HL-60 (cell line): ENCODE results near the gene BLID.

Experiments
- DNase-seq, 2 experiments: peaks; one replicate each; pipeline ENCODE4 v3.0.0-alpha.2; 2010 to 2020; ENCODE audit warnings: low read depth in 1 of 2, low spot score in 1 of 2
- H3K27ac ChIP-seq: fragments of 250-450 bp; sonication (Bioruptor Pico); replicated peaks from 2 replicates; pipeline ENCODE4 v1.5.1; 2020; ENCODE audit warnings: mild to moderate bottlenecking, moderate library complexity
- H3K27me3 ChIP-seq: fragments of 250-450 bp; sonication (Bioruptor Pico); 2 replicates; pipeline ENCODE4 v1.5.1; 2021; ENCODE audit warnings: mild to moderate bottlenecking, moderate library complexity; ENCODE audit not compliant: insufficient read depth, poor library complexity, severe bottlenecking
- H3K4me3 ChIP-seq: replicated peaks from 2 replicates; pipeline ENCODE4 v1.5.1; 2011; ENCODE audit warnings: mild to moderate bottlenecking, control low read depth, low read length; ENCODE audit not compliant: insufficient read depth
- GABPA ChIP-seq: IDR thresholded peaks from 2 replicates; pipeline ENCODE4 v1.6.1; 2012; ENCODE audit warnings: low read depth
- POLR2AphosphoS5 ChIP-seq: IDR thresholded peaks from 2 replicates; pipeline ENCODE4 v1.6.1; 2012; ENCODE audit warnings: low read depth
- SPI1 ChIP-seq: IDR thresholded peaks from 2 replicates; pipeline ENCODE4 v1.6.1; 2012; ENCODE audit warnings: low read depth, mild to moderate bottlenecking, borderline replicate concordance
- TF ChIP-seq, protein P1 (sequence below): IDR thresholded peaks from one replicate; pipeline ENCODE4 v1.5.1; 2011; ENCODE audit warnings: low read length, control low read depth, inconsistent platforms; ENCODE audit not compliant: insufficient read depth
- TF ChIP-seq, protein P2 (sequence below): IDR thresholded peaks from 2 replicates; pipeline ENCODE4 v1.6.1; 2012; ENCODE audit warnings: low read depth; ENCODE audit not compliant: insufficient replicate concordance

The BLID gene

DNA sequence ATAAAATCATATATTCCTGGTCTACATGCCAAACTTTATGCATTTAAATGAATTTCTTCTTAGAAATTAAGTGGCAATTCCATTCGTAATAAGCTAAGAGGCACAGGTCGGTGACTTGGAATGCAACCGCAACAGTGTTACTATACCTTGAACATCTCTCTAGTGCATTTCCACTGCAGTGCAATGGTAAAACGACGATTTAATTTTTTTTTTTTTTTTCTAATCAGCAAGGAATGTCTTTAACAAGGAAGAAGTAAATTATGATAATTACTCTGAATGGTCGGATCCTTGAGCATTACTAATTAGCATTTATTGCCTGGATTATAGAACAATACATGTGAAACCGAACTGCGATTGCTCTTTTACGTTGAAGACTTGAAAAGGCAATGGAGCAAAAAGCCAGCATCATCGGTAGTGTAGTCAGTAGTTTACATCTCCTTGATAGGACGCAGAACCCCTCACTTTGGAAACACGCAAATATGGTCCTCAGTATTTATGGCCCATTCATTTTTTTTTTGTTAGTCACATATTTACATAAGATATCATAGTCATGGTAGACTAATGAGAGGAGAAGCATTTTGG lies 20.2 kb downstream of the BLID start:
- peaks cover 20% of the 10 kb centered on the region for H3K27me3 ChIP-seq
- no peak for DNase-seq
- no peak overlapping the region for H3K4me3 ChIP-seq
- TF ChIP-seq POLR2AphosphoS5 = no peak
- TF ChIP-seq GABPA = no peak
- TF ChIP-seq, protein P1, sequence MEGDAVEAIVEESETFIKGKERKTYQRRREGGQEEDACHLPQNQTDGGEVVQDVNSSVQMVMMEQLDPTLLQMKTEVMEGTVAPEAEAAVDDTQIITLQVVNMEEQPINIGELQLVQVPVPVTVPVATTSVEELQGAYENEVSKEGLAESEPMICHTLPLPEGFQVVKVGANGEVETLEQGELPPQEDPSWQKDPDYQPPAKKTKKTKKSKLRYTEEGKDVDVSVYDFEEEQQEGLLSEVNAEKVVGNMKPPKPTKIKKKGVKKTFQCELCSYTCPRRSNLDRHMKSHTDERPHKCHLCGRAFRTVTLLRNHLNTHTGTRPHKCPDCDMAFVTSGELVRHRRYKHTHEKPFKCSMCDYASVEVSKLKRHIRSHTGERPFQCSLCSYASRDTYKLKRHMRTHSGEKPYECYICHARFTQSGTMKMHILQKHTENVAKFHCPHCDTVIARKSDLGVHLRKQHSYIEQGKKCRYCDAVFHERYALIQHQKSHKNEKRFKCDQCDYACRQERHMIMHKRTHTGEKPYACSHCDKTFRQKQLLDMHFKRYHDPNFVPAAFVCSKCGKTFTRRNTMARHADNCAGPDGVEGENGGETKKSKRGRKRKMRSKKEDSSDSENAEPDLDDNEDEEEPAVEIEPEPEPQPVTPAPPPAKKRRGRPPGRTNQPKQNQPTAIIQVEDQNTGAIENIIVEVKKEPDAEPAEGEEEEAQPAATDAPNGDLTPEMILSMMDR = no peak
- no peak for TF ChIP-seq SPI1
- TF ChIP-seq, protein P2, sequence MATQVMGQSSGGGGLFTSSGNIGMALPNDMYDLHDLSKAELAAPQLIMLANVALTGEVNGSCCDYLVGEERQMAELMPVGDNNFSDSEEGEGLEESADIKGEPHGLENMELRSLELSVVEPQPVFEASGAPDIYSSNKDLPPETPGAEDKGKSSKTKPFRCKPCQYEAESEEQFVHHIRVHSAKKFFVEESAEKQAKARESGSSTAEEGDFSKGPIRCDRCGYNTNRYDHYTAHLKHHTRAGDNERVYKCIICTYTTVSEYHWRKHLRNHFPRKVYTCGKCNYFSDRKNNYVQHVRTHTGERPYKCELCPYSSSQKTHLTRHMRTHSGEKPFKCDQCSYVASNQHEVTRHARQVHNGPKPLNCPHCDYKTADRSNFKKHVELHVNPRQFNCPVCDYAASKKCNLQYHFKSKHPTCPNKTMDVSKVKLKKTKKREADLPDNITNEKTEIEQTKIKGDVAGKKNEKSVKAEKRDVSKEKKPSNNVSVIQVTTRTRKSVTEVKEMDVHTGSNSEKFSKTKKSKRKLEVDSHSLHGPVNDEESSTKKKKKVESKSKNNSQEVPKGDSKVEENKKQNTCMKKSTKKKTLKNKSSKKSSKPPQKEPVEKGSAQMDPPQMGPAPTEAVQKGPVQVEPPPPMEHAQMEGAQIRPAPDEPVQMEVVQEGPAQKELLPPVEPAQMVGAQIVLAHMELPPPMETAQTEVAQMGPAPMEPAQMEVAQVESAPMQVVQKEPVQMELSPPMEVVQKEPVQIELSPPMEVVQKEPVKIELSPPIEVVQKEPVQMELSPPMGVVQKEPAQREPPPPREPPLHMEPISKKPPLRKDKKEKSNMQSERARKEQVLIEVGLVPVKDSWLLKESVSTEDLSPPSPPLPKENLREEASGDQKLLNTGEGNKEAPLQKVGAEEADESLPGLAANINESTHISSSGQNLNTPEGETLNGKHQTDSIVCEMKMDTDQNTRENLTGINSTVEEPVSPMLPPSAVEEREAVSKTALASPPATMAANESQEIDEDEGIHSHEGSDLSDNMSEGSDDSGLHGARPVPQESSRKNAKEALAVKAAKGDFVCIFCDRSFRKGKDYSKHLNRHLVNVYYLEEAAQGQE = no peak
- H3K27ac ChIP-seq = no peak overlapping the region

GRCh38 chr11:122094836-122095235 lies 21.2 kb downstream of the BLID start:
- DNase-seq = no peak
- TF ChIP-seq SPI1 (no peak), GABPA (no peak)
- TF ChIP-seq, protein P1 = no peak
- Histone ChIP-seq H3K4me3 (no peak overlapping the region), H3K27me3 (peaks cover 13% of the 10 kb centered on the region), H3K27ac (no peak overlapping the region)

- TF ChIP-seq, protein P2 = no peak
- TF ChIP-seq GABPA (no peak), SPI1 (no peak), POLR2AphosphoS5 (no peak)
- TF ChIP-seq, protein P1 = no peak
- peaks cover 5% of the 10 kb centered on the region for H3K27me3 ChIP-seq
- no peak for DNase-seq
- no peak overlapping the region for H3K27ac ChIP-seq
- H3K4me3 ChIP-seq = no peak overlapping the region
Observed at GRCh38 chr11:122093731-122094275, 22.2 kb downstream of the BLID start.

- no peak for DNase-seq
- H3K27ac ChIP-seq = no peak overlapping the region
- TF ChIP-seq, protein P2 = no peak
- TF ChIP-seq POLR2AphosphoS5 = no peak
- TF ChIP-seq GABPA = no peak
- TF ChIP-seq, protein P1 = no peak
- TF ChIP-seq SPI1 = no peak
- peaks cover 4% of the 10 kb centered on the region for H3K27me3 ChIP-seq
- H3K4me3 ChIP-seq = no peak overlapping the region
Observed at GRCh38 chr11:122091835-122092234, 24.2 kb downstream of the BLID start.
